Measurements from ENCODE around the gene FXYD1.

FXYD1 gene

GRCh38 chr19:35138305-35138892, at the start of gene FXYD1:
Gene FXYD1, plus strand, starts transcription at chr19:35138824. Its CDS starts 1,256 bp downstream, at chr19:35140080.
- no peak for ATAC-seq
- TF ChIP-seq TSHZ2 (CRISPR knock-in tag; IDR thresholded peaks at IDR 0.05) (no peak), BACH2 (CRISPR knock-in tag; IDR thresholded peaks at IDR 0.05; ENCODE audit: borderline replicate concordance) (no peak), TCF4 (CRISPR knock-in tag; IDR thresholded peaks at IDR 0.05; ENCODE audit: borderline replicate concordance) (no peak), ZNF70 (CRISPR knock-in tag; IDR thresholded peaks at IDR 0.05) (no peak), RARB (CRISPR knock-in tag; IDR thresholded peaks at IDR 0.05) (no peak), ISL1 (CRISPR knock-in tag; IDR thresholded peaks at IDR 0.05) (no peak), ZNF8 (CRISPR knock-in tag; IDR thresholded peaks at IDR 0.05) (no peak), PPARA (CRISPR knock-in tag; IDR thresholded peaks at IDR 0.05; ENCODE audit: borderline replicate concordance) (no peak), GLIS3 (CRISPR knock-in tag; IDR thresholded peaks at IDR 0.05) (no peak), ESRRG (CRISPR knock-in tag; IDR thresholded peaks at IDR 0.05) (no peak), ZC3H10 (CRISPR knock-in tag; IDR thresholded peaks at IDR 0.05) (no peak), PATZ1 (CRISPR knock-in tag; IDR thresholded peaks at IDR 0.05; ENCODE audit: borderline replicate concordance) (no peak), ZFP30 (CRISPR knock-in tag; IDR thresholded peaks at IDR 0.05) (no peak), POU6F1 (CRISPR knock-in tag; IDR thresholded peaks at IDR 0.05; ENCODE audit: borderline replicate concordance, low read depth) (no peak), TOX (CRISPR knock-in tag; IDR thresholded peaks at IDR 0.05; ENCODE audit: borderline replicate concordance) (no peak), CSRNP3 (CRISPR knock-in tag; IDR thresholded peaks at IDR 0.05) (no peak), ZNF565 (CRISPR knock-in tag; conservative IDR thresholded peaks at IDR 0.05; ENCODE audit: low read depth) (no peak)

GRCh38 chr19:35089554-35089953, 49.1 kb upstream of the FXYD1 start:
- TF ChIP-seq ZFP3 (CRISPR knock-in tag; IDR thresholded peaks at IDR 0.05) = no peak
- no peak for TF ChIP-seq POU6F1 (CRISPR knock-in tag; IDR thresholded peaks at IDR 0.05; ENCODE audit: borderline replicate concordance, low read depth)
- no peak for TF ChIP-seq OSR1 (CRISPR knock-in tag; IDR thresholded peaks at IDR 0.05)
- TF ChIP-seq BACH2 (CRISPR knock-in tag; IDR thresholded peaks at IDR 0.05; ENCODE audit: borderline replicate concordance) = no peak
- no peak for TF ChIP-seq TSHZ2 (CRISPR knock-in tag; IDR thresholded peaks at IDR 0.05)
- TF ChIP-seq CREB5 (CRISPR knock-in tag; IDR thresholded peaks at IDR 0.05; ENCODE audit: low read depth) = no peak
- TF ChIP-seq TOX (CRISPR knock-in tag; IDR thresholded peaks at IDR 0.05; ENCODE audit: borderline replicate concordance) = no peak
- no peak for TF ChIP-seq ISL1 (CRISPR knock-in tag; IDR thresholded peaks at IDR 0.05)
- TF ChIP-seq SNAI2 (CRISPR knock-in tag; IDR thresholded peaks at IDR 0.05) = no peak
- TF ChIP-seq ARNTL (CRISPR knock-in tag; IDR thresholded peaks at IDR 0.05; ENCODE audit: borderline replicate concordance, low read depth) = no peak
- no peak for TF ChIP-seq PPARA (CRISPR knock-in tag; IDR thresholded peaks at IDR 0.05; ENCODE audit: borderline replicate concordance)
- no peak for TF ChIP-seq ZNF565 (CRISPR knock-in tag; conservative IDR thresholded peaks at IDR 0.05; ENCODE audit: low read depth)
- TF ChIP-seq ZFP30 (CRISPR knock-in tag; IDR thresholded peaks at IDR 0.05) = no peak
- TF ChIP-seq ESRRG (CRISPR knock-in tag; IDR thresholded peaks at IDR 0.05) = no peak
- no peak for TF ChIP-seq ZNF70 (CRISPR knock-in tag; IDR thresholded peaks at IDR 0.05)
- TF ChIP-seq TCF4 (CRISPR knock-in tag; IDR thresholded peaks at IDR 0.05; ENCODE audit: borderline replicate concordance) = no peak
- ATAC-seq = no peak

All from SK-N-SH treated with all-trans-retinoic acid at 6 μM for 48 hours (cell line).